AG10803 (cell line): ENCODE results near the gene ADCY5.
"Not testable (repeated sequence)": the region's sequence is repeated elsewhere in the genome, so short reads cannot be mapped to it uniquely, and the experiment has no call there.

ENCODE experiments used
- DNase-seq: peaks from one replicate; pipeline ENCODE4 v3.0.0; 2010; ENCODE audit warnings: low read depth
- H3K4me3 ChIP-seq: 2 replicates; pipeline ENCODE4 v1.5.1; 2011; ENCODE audit warnings: mild to moderate bottlenecking, low read length, control low read depth
- CTCF ChIP-seq: conservative IDR thresholded peaks from 2 replicates; pipeline ENCODE4 v1.5.1; 2011; ENCODE audit warnings: mild to moderate bottlenecking, low read length, control low read depth, inconsistent platforms

Gene ADCY5

GRCh38 chr3:123256256-123256655 lies 192.6 kb downstream of the ADCY5 start:
- no peak for TF ChIP-seq CTCF
- DNase-seq = no peak
- no peak overlapping the region for H3K4me3 ChIP-seq

- DNase-seq = no peak
- no peak for TF ChIP-seq CTCF
- no peak overlapping the region for H3K4me3 ChIP-seq
These were observed 202.0 kb downstream of the ADCY5 start for GRCh38 chr3:123246866-123247265.

- no peak overlapping the region for H3K4me3 ChIP-seq
- TF ChIP-seq CTCF = no peak
- no peak for DNase-seq
These were observed 204.8 kb downstream of the ADCY5 start for GRCh38 chr3:123244128-123244527.

GRCh38 chr3:123239756-123240155 lies 209.1 kb downstream of the ADCY5 start:
- no peak for TF ChIP-seq CTCF
- no peak for DNase-seq
- no peak overlapping the region for H3K4me3 ChIP-seq

- not testable (repeated sequence) for H3K4me3 ChIP-seq, DNase-seq
These were observed 209.7 kb downstream of the ADCY5 start for GRCh38 chr3:123239186-123239585.

GRCh38 chr3:123236902-123237301 lies 212.0 kb downstream of the ADCY5 start:
- H3K4me3 ChIP-seq = no peak overlapping the region
- DNase-seq = no peak
- no peak for TF ChIP-seq CTCF
